Measurements from ENCODE around the gene UBASH3A.
A peak's percentile ranks its signal among the peaks of the same experiment; 100 is the strongest.

UBASH3A gene

DNA sequence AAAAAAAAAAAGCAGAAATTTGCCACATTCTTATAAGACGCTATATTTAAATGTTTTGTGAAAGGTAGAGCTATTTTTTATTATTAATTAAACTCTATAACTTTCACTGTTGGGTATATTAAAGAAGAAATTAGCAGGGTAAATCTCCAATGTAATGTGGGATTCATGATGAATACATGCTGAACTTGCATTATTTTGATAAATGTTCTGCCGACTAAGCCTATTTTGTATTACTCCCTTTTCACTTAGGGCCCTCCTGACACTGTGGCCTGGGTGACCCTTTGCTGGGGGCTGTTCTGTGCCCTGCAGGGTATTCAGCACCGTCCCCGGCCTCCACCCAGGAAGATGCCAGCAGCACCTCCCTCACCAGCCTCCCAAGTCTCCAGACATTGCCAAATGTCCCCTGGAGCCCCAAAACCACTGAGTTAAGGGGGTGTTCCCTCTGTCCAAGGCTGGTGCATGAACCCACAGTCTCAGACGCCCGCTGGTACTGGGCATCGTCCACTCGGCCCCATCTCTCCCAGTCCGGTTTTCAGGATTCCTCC lies 69.9 kb downstream of the UBASH3A start:
- no peak for DNase-seq

DNA sequence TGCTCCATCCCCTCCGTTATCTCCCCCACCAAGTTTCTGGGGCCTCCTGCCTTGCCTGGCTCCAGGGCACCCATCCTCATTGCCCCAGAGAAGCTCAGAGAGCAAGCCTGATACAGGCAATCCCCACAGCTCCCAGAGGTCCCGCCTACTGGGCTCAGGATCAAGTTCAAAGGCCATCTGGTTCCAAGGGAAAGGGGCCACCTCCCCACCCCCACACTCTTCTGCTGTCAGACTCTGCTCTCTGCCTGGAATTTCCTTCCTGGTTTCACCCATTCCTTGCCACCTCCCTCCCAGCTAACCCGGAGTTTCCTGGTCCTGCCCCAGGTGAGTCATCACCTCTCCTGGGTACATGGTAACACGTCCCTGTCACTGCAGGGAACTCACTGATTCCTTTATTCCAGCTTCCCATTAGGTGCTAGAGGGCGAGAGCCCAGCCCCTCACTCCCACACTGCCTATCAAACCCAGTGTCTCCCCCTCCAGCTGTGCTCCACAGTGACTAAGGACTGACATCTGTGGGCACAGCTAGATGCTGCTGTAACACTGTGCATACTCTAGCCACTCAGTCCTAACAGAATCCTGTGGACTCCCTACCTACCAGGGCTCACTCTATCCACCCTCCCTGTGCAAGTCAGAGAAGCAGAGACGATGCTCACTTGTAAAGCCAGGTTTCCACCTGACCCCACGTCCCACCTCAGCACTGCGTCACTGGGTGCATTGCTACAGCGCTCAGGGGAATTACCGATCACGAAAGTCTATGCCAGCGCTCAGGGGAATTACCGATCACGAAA lies 70.5 kb downstream of the UBASH3A start:
- DNase-seq: no peak

DNA sequence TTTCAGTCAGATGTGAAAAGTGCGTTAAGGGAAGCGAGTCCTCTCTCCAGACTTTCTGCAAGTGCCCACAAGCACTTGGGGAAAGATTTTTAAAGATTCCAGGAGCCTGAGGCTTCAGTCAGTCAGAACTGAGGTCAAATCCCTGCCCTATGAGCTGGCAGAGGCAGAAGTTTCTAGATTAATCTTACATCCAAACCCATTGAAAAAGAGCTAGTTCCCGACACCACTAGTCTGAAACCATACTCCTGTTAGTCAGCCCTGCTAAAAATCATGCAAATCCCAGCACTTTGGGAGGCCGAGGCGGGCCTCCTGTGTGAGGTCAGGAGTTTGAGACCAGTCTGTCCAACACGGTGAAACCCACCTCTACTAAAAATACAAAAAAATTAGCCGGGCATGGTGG lies 71.3 kb downstream of the UBASH3A start:
- DNase-seq: no peak

DNA sequence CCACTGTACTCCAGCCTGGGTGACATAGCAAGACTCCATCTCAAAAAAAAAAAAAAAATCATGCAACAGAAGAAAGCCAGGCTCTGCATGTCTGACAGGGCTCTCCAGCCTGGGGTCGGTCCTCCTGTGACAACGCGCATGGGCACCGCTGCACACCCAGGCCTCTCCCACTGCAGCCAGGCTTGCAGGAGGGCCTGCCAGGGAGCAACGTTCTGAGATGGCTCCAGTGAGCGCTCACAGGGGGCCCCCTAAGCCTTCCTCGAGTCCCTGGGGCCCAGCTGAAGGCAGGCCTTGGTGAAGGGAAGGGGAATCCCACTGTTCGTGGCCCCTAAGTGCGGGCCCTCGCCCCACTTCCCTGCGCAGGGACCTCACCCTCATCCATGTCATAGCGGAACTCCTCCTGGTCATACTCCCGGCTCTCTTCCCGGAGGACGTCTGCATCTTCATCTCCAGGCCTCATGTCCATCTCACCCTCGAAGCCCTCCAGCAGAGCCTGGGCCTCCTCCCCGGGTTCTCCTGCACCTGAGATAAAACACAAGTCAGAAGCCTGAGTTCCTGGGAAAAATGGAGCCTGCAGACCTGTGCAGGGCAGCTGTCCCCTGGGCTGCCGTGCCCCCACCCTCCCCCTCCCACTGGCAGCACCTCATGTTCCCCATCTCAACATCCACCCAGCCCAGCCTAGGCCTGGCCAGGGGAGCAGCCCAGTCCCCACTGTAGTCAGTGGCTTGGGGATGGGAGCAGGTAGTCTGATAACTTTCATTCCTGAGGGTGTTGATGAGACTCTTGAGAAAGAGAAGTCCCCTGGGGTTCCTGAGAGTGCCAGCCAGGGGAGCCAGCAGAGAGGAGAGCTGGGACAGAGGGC lies 72.1 kb downstream of the UBASH3A start:
- DNase-seq: no peak

DNA sequence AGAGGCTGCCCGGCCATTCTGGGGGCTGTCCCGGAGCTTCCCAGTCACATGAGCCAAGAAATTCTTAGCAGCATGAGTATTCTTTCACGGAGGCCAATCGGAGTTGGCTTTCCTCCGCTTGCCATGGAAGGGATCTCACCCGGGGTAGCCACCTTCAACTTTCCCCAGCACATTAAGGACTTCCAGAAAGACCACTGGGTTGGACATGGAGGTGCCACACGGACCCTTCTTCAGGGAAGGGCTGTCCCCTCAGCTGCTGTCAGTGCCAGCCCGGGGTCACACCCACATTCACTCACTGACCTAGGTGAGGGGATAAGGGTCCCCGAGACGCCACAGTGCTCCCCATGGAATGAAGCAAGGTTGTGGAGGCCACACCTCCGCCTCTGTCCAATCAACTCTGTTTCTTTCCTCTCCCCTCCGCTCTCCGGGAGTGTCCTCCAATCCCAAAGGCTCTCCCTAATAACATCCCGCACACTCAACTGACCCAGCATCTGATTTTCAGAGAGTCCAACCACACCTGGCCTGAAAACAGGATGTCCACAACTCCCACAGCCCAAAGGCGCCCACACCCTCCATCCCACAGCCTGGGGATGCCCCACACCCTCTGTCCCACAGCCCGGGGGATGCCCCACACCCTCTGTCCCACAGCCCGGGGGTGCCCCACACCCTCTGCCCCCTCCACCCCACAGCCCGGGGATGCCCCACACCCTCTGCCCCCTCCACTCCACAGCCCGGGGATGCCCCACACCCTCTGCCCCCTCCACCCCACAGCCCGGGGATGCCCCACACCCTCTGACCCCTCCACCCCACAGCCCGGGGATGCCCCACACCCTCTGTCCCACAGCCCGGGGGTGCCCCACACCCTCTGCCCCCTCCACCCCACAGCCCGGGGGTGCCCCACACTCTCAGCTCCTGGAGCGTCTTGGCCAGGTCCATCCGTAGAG lies 73.0 kb downstream of the UBASH3A start:
- DNase-seq: no peak

DNA sequence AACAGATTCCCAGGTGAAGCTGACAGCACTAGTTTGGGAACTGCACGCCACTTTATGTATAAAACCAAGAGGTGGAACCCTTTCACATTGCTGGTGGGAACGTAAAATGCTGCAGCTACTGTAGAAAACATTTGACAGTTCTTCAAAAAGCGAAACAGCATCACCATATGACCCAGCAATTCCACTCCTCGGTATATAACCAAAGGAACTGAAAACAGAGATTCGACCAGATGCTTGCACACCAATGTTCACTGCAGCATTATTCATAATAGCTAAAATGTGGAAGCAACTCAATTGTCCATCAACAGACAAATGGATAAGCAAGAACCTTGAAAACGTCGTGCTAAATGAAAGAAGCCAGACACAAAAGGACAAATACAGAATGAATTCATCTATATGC lies 74.8 kb downstream of the UBASH3A start:
- DNase-seq: no peak

DNA sequence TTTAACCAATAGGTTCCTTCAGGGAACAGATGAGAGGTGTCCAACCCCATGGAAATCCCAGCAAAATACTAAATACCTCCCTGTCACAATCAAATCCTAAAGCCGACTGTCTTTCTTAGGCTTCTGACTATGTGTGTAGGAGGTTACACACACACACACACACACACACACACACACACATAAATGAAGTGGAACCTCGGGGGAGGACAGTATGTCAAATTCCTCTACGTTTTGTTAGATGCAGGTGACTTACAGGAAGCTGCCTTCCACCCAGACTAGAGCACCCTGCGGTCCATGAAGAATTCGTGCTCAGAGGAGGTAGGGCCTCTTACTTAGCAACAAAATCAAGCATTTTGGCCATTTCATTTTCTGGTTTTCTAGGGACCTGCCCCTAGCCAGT lies 75.9 kb downstream of the UBASH3A start:
- DNase-seq: no peak

DNA sequence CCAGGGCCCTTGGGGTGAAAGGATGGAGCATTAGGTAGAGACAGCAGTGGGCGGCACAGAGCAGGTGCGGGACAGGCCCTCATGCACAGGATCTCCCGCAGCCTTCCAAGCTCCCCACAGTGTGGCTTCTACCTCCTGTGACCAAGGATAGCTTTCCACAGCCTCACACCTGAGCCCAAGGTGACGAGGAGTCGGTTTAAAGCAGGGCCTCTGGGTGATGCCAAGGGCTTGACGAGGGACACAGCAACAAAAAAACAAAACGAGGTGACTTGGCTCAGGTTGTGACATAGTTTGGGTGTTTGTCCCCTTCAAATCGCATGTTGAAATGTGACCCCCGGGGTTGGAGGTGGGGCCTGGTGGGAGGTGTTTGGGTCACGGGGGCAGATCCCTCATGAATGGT lies 77.0 kb downstream of the UBASH3A start:
- no peak for DNase-seq

DNA sequence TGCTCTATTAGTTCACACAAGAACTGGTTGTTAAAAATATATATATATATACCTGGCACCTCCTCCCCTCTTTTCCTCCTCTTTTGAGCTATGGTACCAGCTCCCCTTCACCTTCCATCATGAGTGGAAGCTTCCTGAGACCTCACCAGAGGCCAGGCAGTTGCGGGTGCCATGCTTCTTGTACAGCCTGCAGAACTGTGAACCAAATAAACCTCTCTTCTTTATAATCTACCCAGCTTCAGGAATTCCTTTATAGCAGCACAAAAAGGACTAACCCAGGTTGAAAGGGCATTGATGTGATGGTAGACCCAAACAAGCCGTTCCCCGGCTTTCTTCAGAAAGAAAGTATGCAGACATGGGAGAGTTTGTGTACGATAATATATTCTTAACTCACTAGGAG lies 77.5 kb downstream of the UBASH3A start:
- DNase-seq: no peak

DNA sequence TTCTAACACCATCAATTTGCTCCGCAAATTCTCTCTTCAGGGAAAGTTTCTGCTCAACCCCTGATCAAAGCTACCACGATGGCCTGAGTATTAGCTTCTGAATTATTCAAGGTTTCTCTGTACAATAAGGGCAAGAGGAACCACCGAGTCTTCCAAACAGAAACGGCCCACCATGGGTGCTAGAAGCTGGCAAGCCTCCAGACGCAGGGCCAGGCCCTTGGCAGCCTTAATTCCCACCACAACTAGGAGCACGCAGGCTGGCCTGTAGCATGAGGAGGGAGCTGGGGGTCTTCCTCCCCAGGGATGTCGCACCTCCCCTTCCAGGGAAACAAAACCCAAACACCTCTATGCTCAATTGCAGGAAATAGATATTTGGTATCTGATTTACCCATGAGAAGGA lies 81.3 kb downstream of the UBASH3A start:
- no peak for DNase-seq

DNA sequence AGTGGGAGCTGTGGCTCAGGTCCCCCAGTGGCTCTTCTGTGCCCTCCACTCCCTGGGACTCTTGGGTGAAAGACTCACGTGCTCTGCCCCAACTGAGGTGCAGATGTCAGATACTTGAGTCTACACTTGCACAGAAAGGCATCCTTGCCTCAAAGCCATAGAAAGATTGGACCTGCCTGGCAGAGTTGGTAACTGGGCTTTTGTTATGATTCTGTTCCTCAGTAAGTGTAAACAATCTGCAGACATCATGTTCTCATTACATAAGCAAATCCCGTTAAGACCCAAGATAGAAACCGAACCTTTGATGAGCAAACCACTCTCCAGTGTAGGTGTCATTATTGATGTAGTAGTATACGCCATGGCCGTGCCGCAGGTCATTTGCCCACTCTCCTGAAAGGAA lies 82.4 kb downstream of the UBASH3A start:
- no peak for DNase-seq

DNA sequence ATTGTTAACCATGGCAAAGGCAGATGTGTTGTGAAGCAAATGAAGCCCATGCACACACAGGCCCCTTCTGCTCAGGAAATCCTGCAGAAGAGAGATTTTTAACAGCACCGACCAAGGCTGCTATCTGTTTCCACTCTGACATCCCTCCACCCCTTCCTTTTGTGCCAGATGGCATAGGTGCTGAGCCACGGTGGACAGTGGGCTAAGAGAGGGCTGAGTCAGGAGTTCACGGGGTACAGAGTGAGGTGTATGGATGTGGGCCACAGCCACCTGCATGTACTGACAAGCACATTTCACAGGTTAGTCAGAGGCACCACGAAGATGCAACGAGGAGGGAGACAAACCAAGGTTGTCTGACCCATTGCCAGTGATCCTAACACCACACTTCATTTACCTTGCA lies 82.8 kb downstream of the UBASH3A start:
- no peak for DNase-seq

DNA sequence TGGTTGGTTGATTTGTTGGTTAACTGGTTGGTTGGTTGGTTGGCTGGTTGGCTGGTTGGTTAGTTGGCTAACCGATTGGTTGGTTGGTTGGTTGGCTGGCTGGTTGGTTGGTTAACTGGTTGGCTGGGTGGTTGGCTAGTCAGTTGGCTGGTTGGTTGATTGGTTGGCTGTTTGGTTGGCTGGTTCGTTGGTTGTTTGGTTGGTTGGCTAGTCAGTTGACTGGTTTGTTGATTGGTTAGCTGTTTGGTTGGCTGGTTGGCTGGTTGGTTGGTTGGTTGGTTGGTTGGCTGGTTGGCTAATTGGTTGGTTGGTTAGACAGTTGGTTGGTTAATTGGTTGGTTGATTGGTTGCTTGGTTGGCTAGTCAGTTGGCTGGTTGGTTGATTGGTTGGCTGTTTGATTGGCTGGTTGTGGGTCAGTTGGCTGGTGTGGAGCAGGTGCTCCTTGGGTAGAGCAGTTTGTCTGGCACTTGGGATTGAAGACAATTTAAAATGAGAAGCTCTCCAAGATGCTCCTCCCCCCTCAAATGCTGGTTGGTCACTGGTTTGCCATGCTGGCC lies 85.4 kb downstream of the UBASH3A start:
- no peak for DNase-seq

DNA sequence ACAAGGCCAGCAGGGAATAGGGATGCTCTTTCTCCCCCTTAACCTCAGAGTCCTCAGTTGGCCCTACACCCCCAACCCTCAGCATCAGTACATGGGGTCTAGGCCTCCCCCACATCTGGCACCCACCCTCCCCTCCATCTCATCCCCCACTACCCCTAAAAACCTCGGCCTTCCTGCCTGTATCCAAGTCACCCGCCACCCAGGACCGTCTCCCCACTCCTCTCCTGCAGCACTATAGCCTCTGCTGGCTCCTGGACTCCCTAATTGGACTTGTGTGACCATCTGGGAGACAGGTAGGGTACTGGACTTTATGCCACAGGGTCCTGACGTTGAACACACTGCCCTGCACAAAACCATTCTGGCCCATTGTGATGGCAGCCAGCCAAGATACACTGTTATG lies 86.3 kb downstream of the UBASH3A start:
- DNase-seq: no peak

DNA sequence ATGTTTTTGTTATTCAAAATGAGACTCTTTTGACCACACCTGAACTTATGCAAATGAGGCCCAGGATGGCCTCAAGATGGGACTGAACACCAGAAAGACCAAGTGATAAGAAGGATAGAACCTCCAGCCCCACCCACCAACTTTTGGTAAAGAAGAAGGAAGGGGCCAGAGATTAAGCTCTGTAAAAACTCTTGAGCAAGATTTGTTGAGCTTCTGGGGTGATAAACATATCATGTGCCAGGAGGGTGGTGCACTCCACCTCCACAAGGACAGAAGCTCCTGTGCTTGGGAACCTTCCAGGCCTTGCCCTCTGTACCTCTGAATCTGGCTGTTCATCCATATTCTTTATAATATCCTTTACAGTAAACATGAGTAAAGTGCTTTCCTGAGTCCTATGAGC lies 87.0 kb downstream of the UBASH3A start:
- DNase-seq: no peak

DNA sequence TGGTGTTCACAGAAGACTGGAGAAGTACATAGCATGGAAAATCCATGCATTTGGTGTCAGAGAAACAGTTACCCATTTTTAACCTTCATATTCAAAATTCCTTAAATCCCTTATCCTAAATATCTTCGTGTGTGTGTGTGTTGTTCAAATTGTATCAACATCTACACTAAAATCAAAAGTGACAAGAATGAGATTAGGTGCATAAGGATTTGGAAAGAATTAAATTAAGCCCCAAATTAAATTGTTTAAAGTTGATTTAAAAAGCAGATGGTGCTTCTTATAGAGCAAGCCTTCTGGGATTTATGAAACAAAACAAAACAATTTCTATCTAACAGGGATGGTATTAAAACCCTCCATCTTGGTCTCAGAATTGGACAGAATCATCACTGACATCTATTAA lies 87.6 kb downstream of the UBASH3A start:
- no peak for DNase-seq

DNA sequence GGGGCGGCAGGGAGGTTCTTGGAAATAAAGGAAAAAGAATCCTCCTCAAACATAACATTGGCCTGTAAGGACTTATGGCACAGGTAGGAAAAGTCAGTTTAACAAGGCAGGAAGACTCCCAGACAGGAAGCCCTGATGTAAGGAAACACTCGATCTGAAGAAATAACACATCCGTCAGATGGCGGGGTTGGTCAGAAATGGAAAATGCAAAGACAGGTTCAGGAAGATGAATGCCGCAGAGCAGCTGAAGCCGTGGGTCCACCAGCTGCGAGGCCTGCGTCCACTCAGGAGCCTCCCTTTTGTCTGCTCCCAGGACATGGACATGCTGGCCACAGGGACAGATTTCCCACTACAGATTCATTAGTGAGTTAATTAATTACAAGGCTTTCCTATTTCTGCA lies 88.5 kb downstream of the UBASH3A start:
- DNase-seq: no peak

DNA sequence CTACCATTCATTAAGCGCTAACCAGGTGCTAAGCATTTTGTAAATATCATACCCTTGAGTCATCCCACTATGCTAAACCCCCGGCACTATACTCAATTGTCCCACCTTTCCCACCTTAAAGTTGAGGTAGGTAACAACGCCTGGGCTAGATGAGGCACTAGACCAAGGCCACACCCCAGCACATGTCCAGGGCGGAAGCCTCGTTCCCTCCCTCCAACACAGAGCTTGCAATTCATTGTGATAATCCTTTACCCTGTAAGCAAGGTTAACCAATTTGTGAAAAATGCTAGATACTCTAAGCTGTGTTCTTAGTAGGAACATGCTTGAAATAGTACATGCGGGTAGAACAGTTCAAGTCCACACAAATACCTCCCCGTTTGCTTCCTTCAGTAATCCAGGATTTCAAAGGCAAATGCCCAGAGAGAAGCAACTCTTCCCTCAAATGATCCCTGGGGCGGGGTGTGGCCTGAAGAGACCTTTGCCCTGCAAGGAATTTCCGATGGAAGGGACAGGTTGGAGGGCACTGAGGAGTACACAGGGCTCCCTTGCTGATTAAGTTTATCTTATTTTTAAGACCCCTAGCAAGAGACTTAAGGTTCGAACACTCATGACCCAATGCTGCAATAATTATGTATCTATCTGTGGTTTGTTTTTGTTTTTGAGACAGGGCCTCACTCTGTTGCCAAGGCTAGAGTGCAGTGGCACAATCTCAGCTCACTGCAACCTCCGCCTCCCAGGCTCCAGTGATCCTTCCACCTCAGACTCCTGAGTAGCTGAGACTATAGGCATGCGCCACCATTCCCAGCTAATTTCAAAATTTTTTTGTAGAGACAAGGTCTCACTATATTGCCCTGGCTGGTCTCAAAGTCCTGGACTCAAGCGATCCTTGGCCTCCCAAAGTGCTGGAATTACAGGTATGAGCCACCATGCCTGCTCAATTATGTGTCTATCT lies 89.7 kb downstream of the UBASH3A start:
- DNase-seq: no peak

DNA sequence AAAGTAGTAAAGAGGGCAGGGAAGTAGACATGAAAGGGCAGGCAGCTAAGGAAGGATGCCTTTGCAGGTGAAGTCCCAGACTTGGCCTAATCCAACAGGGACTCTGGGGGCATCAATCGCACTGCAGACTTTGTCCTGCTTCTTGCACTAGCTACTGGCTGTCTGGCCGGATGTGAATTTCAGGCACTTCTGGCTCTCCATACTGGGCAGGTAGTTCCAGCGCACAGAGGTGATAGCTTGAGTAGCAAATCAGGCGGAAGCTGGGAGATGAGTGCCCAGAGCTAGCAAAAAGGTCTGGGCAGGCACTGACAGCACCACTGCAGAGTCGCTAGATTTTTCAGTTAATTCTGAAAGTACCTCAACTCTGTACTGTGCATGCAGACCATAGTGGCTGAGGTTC lies 91.3 kb downstream of the UBASH3A start:
- DNase-seq: no peak

DNA sequence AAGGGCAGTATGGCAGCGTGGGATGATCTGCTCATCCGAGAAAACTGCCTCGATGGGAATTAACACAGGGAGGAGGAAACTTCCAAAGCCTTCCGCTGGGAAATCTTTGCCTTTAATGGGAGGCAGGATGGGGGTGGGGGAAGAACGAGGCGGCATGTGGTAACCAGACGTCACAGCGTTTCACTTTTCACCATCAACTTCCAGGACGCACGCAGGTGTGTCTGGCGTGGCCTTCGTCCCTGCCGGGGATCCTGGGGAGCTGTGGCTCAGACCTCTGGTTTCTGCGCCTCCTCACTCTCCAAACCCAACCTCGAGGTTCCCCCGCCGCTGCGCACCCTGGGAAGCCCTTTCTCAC lies 92.0 kb downstream of the UBASH3A start:
- DNase-seq: no peak

DNA sequence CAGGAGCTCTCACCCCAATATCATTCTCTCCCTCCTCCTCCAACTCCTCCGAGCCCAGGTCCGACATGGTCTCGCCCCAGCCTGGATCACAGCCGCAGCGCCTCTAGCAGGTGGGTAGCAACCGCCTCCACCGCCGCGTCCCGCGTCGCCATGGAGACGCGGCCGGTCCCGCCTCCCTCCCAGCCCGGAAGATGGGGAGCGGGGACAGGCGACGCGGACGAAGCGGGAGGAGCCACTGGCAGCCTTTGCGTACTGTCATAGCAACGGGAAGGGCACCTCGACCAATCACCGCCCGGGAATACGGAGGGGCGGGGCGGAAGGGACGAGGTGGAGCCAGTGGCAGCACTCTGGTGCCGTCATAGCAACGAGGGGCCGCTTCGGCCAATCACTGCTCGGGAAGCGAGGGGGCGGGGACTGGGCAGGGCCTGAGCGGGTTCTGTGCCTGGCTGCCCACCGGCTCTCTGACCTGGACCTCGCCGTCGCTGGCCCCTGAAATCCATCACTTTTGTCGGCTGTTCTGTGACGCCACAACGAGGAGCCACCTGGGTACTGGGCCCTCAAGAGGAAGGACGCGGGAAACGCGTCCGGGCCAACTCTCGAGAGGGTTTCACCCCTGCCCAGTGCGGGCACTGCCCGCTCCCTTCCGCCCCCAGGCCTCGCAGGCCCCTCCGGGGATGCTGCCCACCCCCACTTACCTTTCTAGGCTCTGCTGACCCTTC lies 92.6 kb downstream of the UBASH3A start, which contains the start of gene RSPH1:
Gene RSPH1, minus strand, starts transcription at position 105 of the 719 bp plus-strand sequence. Its CDS starts 38 bp downstream, at position 67.
- DNase-seq: peak; percentile 97
